CD14-positive monocyte (primary cell): ENCODE measurements around the gene AP1M2. TPM values are rescaled to one million over a fixed set of nuclear protein-coding genes. Genes with fewer than 3 reads are reported as not detected.
A peak's percentile ranks its signal among the peaks of the same experiment; 100 is the strongest.

Experiments used
- DNase-seq, 3 donors: peaks; one replicate each; pipeline ENCODE4 v3.0.0-alpha.2; 2011 to 2022
- H2AFZ ChIP-seq: 2 replicates; pipeline ENCODE4 v1.6.0; 2012; ENCODE audit warnings: mild to moderate bottlenecking, low read depth, low read length, inconsistent platforms; ENCODE audit not compliant: insufficient read depth, poor library complexity, severe bottlenecking
- H3K27ac ChIP-seq, 2 donors: 1 replicate in 1 of 2; 2 replicates in 1 of 2; pipeline ENCODE4 v1.5.1; 2012 to 2013; ENCODE audit warnings: low read length in 2 of 2, control low read depth in 1 of 2, inconsistent platforms in 1 of 2, low read depth in 1 of 2, mild to moderate bottlenecking in 1 of 2
- H3K27me3 ChIP-seq, 2 donors: one replicate each; pipeline versions ENCODE4 v1.6.0 to v1.6.1; 2011 to 2013; ENCODE audit warnings: low read length in 2 of 2; ENCODE audit not compliant: control insufficient read depth in 2 of 2, insufficient read depth in 2 of 2
- H3K36me3 ChIP-seq, 2 donors: replicated peaks in 1 of 2; 1 replicate in 1 of 2; 2 replicates in 1 of 2; pipeline versions ENCODE4 v1.5.1 to v1.6.1; 2012 to 2013; ENCODE audit warnings: low read length in 2 of 2, control low read depth in 1 of 2, inconsistent platforms in 1 of 2, mild to moderate bottlenecking in 1 of 2; ENCODE audit not compliant: insufficient read depth in 2 of 2, control insufficient read depth in 1 of 2
- H3K4me1 ChIP-seq, 2 donors: 1 replicate in 1 of 2; 2 replicates in 1 of 2; pipeline versions ENCODE4 v1.5.1 to v1.6.1; 2012 to 2013; ENCODE audit warnings: low read length in 2 of 2, control low read depth in 1 of 2, inconsistent platforms in 1 of 2, mild to moderate bottlenecking in 1 of 2, moderate library complexity in 1 of 2; ENCODE audit not compliant: insufficient read depth in 2 of 2, control insufficient read depth in 1 of 2
- H3K4me2 ChIP-seq: replicated peaks from 2 replicates; pipeline ENCODE3; 2012; ENCODE audit warnings: low read length, moderate library complexity, mild to moderate bottlenecking; ENCODE audit not compliant: poor library complexity, severe bottlenecking; ENCODE audit errors: extremely low read depth
- H3K4me3 ChIP-seq, 3 experiments: fragments of 200-600 bp in 1 of 3; sonication (generic) in 1 of 3; replicated peaks in 1 of 3; 1 replicate in 2 of 3; 2 replicates in 1 of 3; pipeline ENCODE4 v1.5.1; 2011 to 2013; ENCODE audit warnings: low read length in 3 of 3, mild to moderate bottlenecking in 3 of 3, control low read depth in 2 of 3, low read depth in 2 of 3, inconsistent platforms in 1 of 3, moderate library complexity in 1 of 3
- H3K79me2 ChIP-seq: 2 replicates; pipeline ENCODE4 v1.6.0; 2012; ENCODE audit warnings: mild to moderate bottlenecking, control low read depth, inconsistent platforms, low read length, moderate library complexity; ENCODE audit not compliant: insufficient read depth
- H3K9ac ChIP-seq: 2 replicates; pipeline ENCODE4 v1.6.0; 2017; ENCODE audit warnings: low read length, mild to moderate bottlenecking; ENCODE audit not compliant: insufficient read depth, poor library complexity, severe bottlenecking
- H3K9me3 ChIP-seq, 2 donors: replicated peaks in 1 of 2; 1 replicate in 1 of 2; 2 replicates in 1 of 2; pipeline versions ENCODE4 v1.5.1 to v1.6.1; 2012 to 2013; ENCODE audit warnings: low read length in 2 of 2, control low read depth in 1 of 2; ENCODE audit not compliant: control insufficient read depth in 1 of 2, insufficient read depth in 1 of 2
- H4K20me1 ChIP-seq: 2 replicates; pipeline ENCODE4 v1.6.0; 2012; ENCODE audit warnings: mild to moderate bottlenecking, low read length, control low read depth, moderate library complexity; ENCODE audit not compliant: insufficient read depth
- H3K27ac Mint-ChIP-seq, 7 donors: one replicate each; pipeline ENCODE4 v1.8.0; 2020; ENCODE audit warnings: mild to moderate bottlenecking in 7 of 7, mixed read lengths in 7 of 7, moderate library complexity in 6 of 7, inconsistent platforms in 2 of 7
- H3K27me3 Mint-ChIP-seq, 3 donors: one replicate each; pipeline ENCODE4 v1.8.0; 2021 to 2022; ENCODE audit warnings: low read depth in 3 of 3, mild to moderate bottlenecking in 3 of 3, mixed read lengths in 3 of 3, moderate library complexity in 3 of 3, inconsistent platforms in 1 of 3
- H3K36me3 Mint-ChIP-seq, 2 donors: one replicate each; pipeline ENCODE4 v1.8.0; 2020; ENCODE audit warnings: mixed read lengths in 2 of 2, inconsistent platforms in 1 of 2, mild to moderate bottlenecking in 1 of 2
- H3K4me1 Mint-ChIP-seq: one replicate; pipeline ENCODE4 v1.8.0; 2020; ENCODE audit warnings: mild to moderate bottlenecking, mixed read lengths
- H3K4me3 Mint-ChIP-seq, 2 donors: one replicate each; pipeline ENCODE4 v1.8.0; 2020; ENCODE audit warnings: mild to moderate bottlenecking in 2 of 2, mixed read lengths in 2 of 2, moderate library complexity in 1 of 2
- H3K9me3 Mint-ChIP-seq, 7 donors: one replicate each; pipeline ENCODE4 v1.8.0; 2020 to 2022; ENCODE audit warnings: mixed read lengths in 7 of 7, mild to moderate bottlenecking in 6 of 7, moderate library complexity in 6 of 7, inconsistent platforms in 2 of 7
- CTCF ChIP-seq: fragments of 200-600 bp; IDR thresholded peaks from one replicate; pipeline ENCODE4 v1.8.0; 2022; ENCODE audit warnings: antibody characterized with exemption, mild to moderate bottlenecking
- WGBS: methylation state at CpG from one replicate; pipeline ENCODE4 v1.1.5; 2013; ENCODE audit warnings: missing lambda C conversion rate; ENCODE audit not compliant: insufficient coverage; 5-methylcytosine and 5-hydroxymethylcytosine counted together
- intact Hi-C, 2 donors: fragments of 100-400 bp; cut with micrococcal nuclease; formaldehyde crosslinking; loops; one replicate each; pipeline versions ENCODE4 v1.15.0 to v1.15.1; 2023
- polyA plus RNA-seq, 3 donors: library from polyadenylated mRNA; depleted of rRNA in 1 of 3; unstranded in 2 of 3; stranded (reverse) in 1 of 3; fragments of 300-500 nt in 2 of 3; fragments of >200 nt in 1 of 3; fragmentation: Illumina TruSeq in 2 of 3; gene quantifications; 1 replicate in 2 of 3; 2 replicates in 1 of 3; pipeline ENCODE4 v1.2.3, GENCODE V29; 2012 to 2021

AP1M2 gene
- polyA plus RNA-seq, 3 donors: 0.36 TPM; not detected in 2

- Histone ChIP-seq H3K27ac (no peak overlapping the region), H3K9me3 (no peaks in the 10 kb centered on the region), H2AFZ (no peak overlapping the region), H3K79me2 (no peaks in the 10 kb centered on the region), H3K36me3 (no peaks in the 10 kb centered on the region), H4K20me1 (no peaks in the 10 kb centered on the region), H3K4me2 (no peak overlapping the region), H3K4me3 (no peak overlapping the region), H3K9ac (no peak overlapping the region), H3K27me3 (no peaks in the 10 kb centered on the region), H3K4me1 (peaks cover 0 to 3% of the 10 kb centered on the region in 2 donors)
- WGBS: 90% methylated on average over 3 of the region's 6 CpGs
- no peak for TF ChIP-seq CTCF
- H3K36me3 Mint-ChIP-seq: no peaks in the 10 kb centered on the region
- H3K27ac Mint-ChIP-seq: no peak overlapping the region
- peaks cover 7% of the 10 kb centered on the region for H3K4me1 Mint-ChIP-seq
- DNase-seq: no peak
- intact Hi-C loops: no loop called here
- H3K27me3 Mint-ChIP-seq: peaks cover 2 to 10% (median 4%) of the 10 kb centered on the region in 3 donors
- no peak overlapping the region for H3K4me3 Mint-ChIP-seq
- H3K9me3 Mint-ChIP-seq: no peaks in the 10 kb centered on the region
Measured at GRCh38 chr19:10577951-10578350, 9.2 kb downstream of the AP1M2 start.

GRCh38 chr19:10575011-10575716 is 11.9 kb downstream of the AP1M2 start:
- Histone ChIP-seq H2AFZ (no peak overlapping the region), H3K27ac (no peak overlapping the region), H3K4me2 (no peak overlapping the region), H3K4me3 (no peak overlapping the region), H3K9ac (no peak overlapping the region), H3K4me1 (peaks cover 3 to 8% of the 10 kb centered on the region in 2 donors), H3K79me2 (no peaks in the 10 kb centered on the region), H3K9me3 (no peaks in the 10 kb centered on the region), H3K36me3 (no peaks in the 10 kb centered on the region), H3K27me3 (no peaks in the 10 kb centered on the region), H4K20me1 (no peaks in the 10 kb centered on the region)
- Mint-ChIP-seq H3K27me3 (peaks cover 3 to 7% (median 6%) of the 10 kb centered on the region in 3 donors), H3K4me1 (peaks cover 8% of the 10 kb centered on the region), H3K27ac (no peak overlapping the region), H3K4me3 (peak overlapping the region in 1 of 2 donors; percentile 11), H3K9me3 (no peaks in the 10 kb centered on the region), H3K36me3 (no peaks in the 10 kb centered on the region)
- no peak for DNase-seq
- intact Hi-C loops: no loop called here
- WGBS: 97% methylated on average over 4 of the region's 6 CpGs
- TF ChIP-seq CTCF: no peak
